GM20000 (cell line): ENCODE results near the gene RIMBP2.

Source experiments
- DNase-seq: peaks from one replicate; pipeline ENCODE4 v3.0.0; 2012; ENCODE audit warnings: low spot score
- CTCF ChIP-seq: IDR thresholded peaks from 2 replicates; pipeline ENCODE4 v1.5.1; 2012; ENCODE audit warnings: mild to moderate bottlenecking, control low read depth; ENCODE audit errors: extremely low read depth, missing control alignments

The RIMBP2 gene

GRCh38 chr12:130568501-130568900 is 147.6 kb downstream of the RIMBP2 start:
- DNase-seq = no peak
- TF ChIP-seq CTCF = no peak

GRCh38 chr12:130568041-130568440 is 148.1 kb downstream of the RIMBP2 start:
- DNase-seq = no peak
- no peak for TF ChIP-seq CTCF

- DNase-seq = no peak
- no peak for TF ChIP-seq CTCF
Observed at GRCh38 chr12:130566446-130567155, 149.5 kb downstream of the RIMBP2 start.

- no peak for DNase-seq
- TF ChIP-seq CTCF = no peak
Observed at GRCh38 chr12:130565189-130565588, 150.9 kb downstream of the RIMBP2 start.

GRCh38 chr12:130563323-130563722 is 152.8 kb downstream of the RIMBP2 start:
- TF ChIP-seq CTCF = no peak
- DNase-seq = no peak

GRCh38 chr12:130562716-130563115 is 153.4 kb downstream of the RIMBP2 start:
- no peak for DNase-seq
- TF ChIP-seq CTCF = no peak

- no peak for DNase-seq
- no peak for TF ChIP-seq CTCF
Observed at GRCh38 chr12:130560321-130560720, 155.8 kb downstream of the RIMBP2 start.
